HEK293 (cell line): ENCODE results near the gene USF1.

Experiments
- CTCF ChIA-PET: fragments of 350-600 bp; formaldehyde crosslinking; extraction: SDS; loops from one replicate; lab custom pipeline; 2021; ENCODE audit warnings: antibody characterized with exemption; lab: Yijun Ruan, JAX
- POLR2A ChIA-PET: fragments of 300-600 bp; formaldehyde crosslinking; extraction: SDS; loops from one replicate; lab custom pipeline; 2020; ENCODE audit warnings: antibody characterized with exemption, inconsistent platforms; lab: Yijun Ruan, JAX
- H3K27ac ChIP-seq: fragments of 200-500 bp; sonication (Bioruptor generic); 2 replicates; pipeline ENCODE4 v1.5.1; 2014; ENCODE audit warnings: low read depth, low read length, control low read depth, inconsistent platforms; ENCODE audit errors: extremely low read depth
- H3K36me3 ChIP-seq, 2 experiments: fragments of 200-500 bp in 1 of 2; sonication (Bioruptor generic) in 1 of 2; 1 replicate in 1 of 2; 2 replicates in 1 of 2; pipeline ENCODE4 v1.5.1; 2014 to 2017; ENCODE audit warnings: inconsistent platforms in 2 of 2, low read length in 2 of 2; ENCODE audit not compliant: control insufficient read depth in 2 of 2, insufficient read depth in 1 of 2
- H3K4me1 ChIP-seq: fragments of 200-500 bp; sonication (Bioruptor generic); 2 replicates; pipeline ENCODE4 v1.5.1; 2014; ENCODE audit warnings: mild to moderate bottlenecking, low read length, inconsistent platforms; ENCODE audit not compliant: control insufficient read depth, insufficient read depth
- H3K4me3 ChIP-seq: 2 replicates; pipeline ENCODE4 v1.5.1; 2011; ENCODE audit warnings: low read depth, mild to moderate bottlenecking, control low read depth, low read length, moderate library complexity
- H3K9me3 ChIP-seq: fragments of 200-500 bp; sonication (Bioruptor generic); 2 replicates; pipeline ENCODE4 v1.5.1; 2014; ENCODE audit warnings: low read depth, low read length, inconsistent platforms; ENCODE audit not compliant: control insufficient read depth, insufficient read depth
- AEBP2 ChIP-seq: fragments of 450-650 bp; formaldehyde crosslinking; IDR thresholded peaks from 2 replicates; pipeline ENCODE4 v1.5.1; 2016; ENCODE audit warnings: missing biosample characterization, missing genetic modification characterization, borderline replicate concordance
- GLI4 ChIP-seq: fragments of 450-650 bp; formaldehyde crosslinking; IDR thresholded peaks from 2 replicates; pipeline ENCODE4 v1.5.1; 2016; ENCODE audit warnings: missing biosample characterization, missing genetic modification characterization
- SP2 ChIP-seq: fragments of 450-650 bp; formaldehyde crosslinking; IDR thresholded peaks from 2 replicates; pipeline ENCODE4 v1.5.1; 2016; ENCODE audit warnings: missing biosample characterization, missing genetic modification characterization
- ZBTB10 ChIP-seq: fragments of 450-650 bp; formaldehyde crosslinking; IDR thresholded peaks from 2 replicates; pipeline ENCODE4 v1.5.1; 2016; ENCODE audit warnings: missing biosample characterization, missing genetic modification characterization
- ZFHX2 ChIP-seq: fragments of 450-650 bp; formaldehyde crosslinking; conservative IDR thresholded peaks from 2 replicates; pipeline ENCODE4 v1.5.1; 2016; ENCODE audit warnings: missing biosample characterization, missing genetic modification characterization
- ZFP37 ChIP-seq: fragments of 450-650 bp; formaldehyde crosslinking; IDR thresholded peaks from 2 replicates; pipeline ENCODE4 v1.5.1; 2016; ENCODE audit warnings: missing biosample characterization, missing genetic modification characterization
- ZNF19 ChIP-seq: fragments of 450-650 bp; formaldehyde crosslinking; IDR thresholded peaks from 2 replicates; pipeline ENCODE4; 2016; ENCODE audit warnings: missing biosample characterization, missing genetic modification characterization, low read depth
- ZNF324 ChIP-seq: fragments of 450-650 bp; formaldehyde crosslinking; IDR thresholded peaks from 2 replicates; pipeline ENCODE4 v1.5.1; 2016; ENCODE audit warnings: missing biosample characterization, missing genetic modification characterization
- ZNF398 ChIP-seq: fragments of 450-650 bp; formaldehyde crosslinking; IDR thresholded peaks from 2 replicates; pipeline ENCODE4 v1.5.1; 2017; ENCODE audit warnings: missing biosample characterization, missing genetic modification characterization
- ZNF513 ChIP-seq: fragments of 450-650 bp; IDR thresholded peaks from 2 replicates; pipeline ENCODE4 v1.5.1; 2018; ENCODE audit warnings: missing biosample characterization, missing genetic modification characterization
- ZNF626 ChIP-seq: fragments of 450-650 bp; sonication (Bioruptor Pico); formaldehyde crosslinking; IDR thresholded peaks from 2 replicates; pipeline ENCODE4 v1.5.1; 2018; ENCODE audit warnings: missing biosample characterization, missing genetic modification characterization, inconsistent platforms
- ZNF664 ChIP-seq: fragments of 450-650 bp; formaldehyde crosslinking; IDR thresholded peaks from 2 replicates; pipeline ENCODE4 v1.5.1; 2016; ENCODE audit warnings: missing biosample characterization, missing genetic modification characterization
- ZNF704 ChIP-seq: fragments of 450-650 bp; formaldehyde crosslinking; IDR thresholded peaks from 2 replicates; pipeline ENCODE4 v1.5.1; 2016; ENCODE audit warnings: missing biosample characterization, missing genetic modification characterization
- ZNF707 ChIP-seq: fragments of 450-650 bp; formaldehyde crosslinking; IDR thresholded peaks from 2 replicates; pipeline ENCODE4 v1.5.1; 2016; ENCODE audit warnings: missing biosample characterization, missing genetic modification characterization
- ZNF768 ChIP-seq: fragments of 450-650 bp; formaldehyde crosslinking; IDR thresholded peaks from 2 replicates; pipeline ENCODE4 v1.5.1; 2018; ENCODE audit warnings: missing biosample characterization, mild to moderate bottlenecking, missing genetic modification characterization
- ZNF791 ChIP-seq: fragments of 450-650 bp; formaldehyde crosslinking; IDR thresholded peaks from 2 replicates; pipeline ENCODE4 v1.5.1; 2016; ENCODE audit warnings: missing biosample characterization, missing genetic modification characterization
- ZNF837 ChIP-seq: fragments of 450-650 bp; formaldehyde crosslinking; IDR thresholded peaks from 2 replicates; pipeline ENCODE4 v1.5.1; 2016; ENCODE audit warnings: missing biosample characterization, missing genetic modification characterization
- ZSCAN4 ChIP-seq: fragments of 450-650 bp; formaldehyde crosslinking; IDR thresholded peaks from 2 replicates; pipeline ENCODE4 v1.5.1; 2017; ENCODE audit warnings: missing biosample characterization, missing genetic modification characterization

USF1 gene

GRCh38 chr1:161069241-161069640 lies 23.5 kb upstream of the USF1 start:
- ChIA-PET CTCF (interaction anchor here (0.8 to 6.1 kb wide), 3 partner anchors 24 to 41 kb away, joined by 3 to 56 read pairs (median 3); partner anchors contain the start of gene KLHDC9), POLR2A (no interaction called here)
- no peaks in the 10 kb centered on the region for H3K9me3 ChIP-seq
- no peak overlapping the region for H3K27ac ChIP-seq
- TF ChIP-seq ZNF704 (tag by site-specific recombination) (no peak), ZNF513 (no peak), AEBP2 (tag by site-specific recombination) (no peak), SP2 (tag by site-specific recombination) (no peak), ZNF398 (tag by site-specific recombination) (no peak), ZFHX2 (tag by site-specific recombination) (no peak), ZFP37 (tag by site-specific recombination) (no peak), ZNF19 (no peak), ZNF837 (no peak), ZNF707 (tag by site-specific recombination) (no peak), ZBTB10 (tag by site-specific recombination) (no peak), ZNF664 (tag by site-specific recombination) (no peak), ZNF626 (no peak), GLI4 (tag by site-specific recombination) (no peak), ZSCAN4 (tag by site-specific recombination) (no peak), ZNF791 (tag by site-specific recombination) (no peak), ZNF324 (tag by site-specific recombination) (no peak), ZNF768 (no peak)
- H3K4me3 ChIP-seq, result no peak overlapping the region
- no peaks in the 10 kb centered on the region for H3K4me1 ChIP-seq
- H3K36me3 ChIP-seq, result peaks cover 0 to 13% of the 10 kb centered on the region in 2 experiments; a peak in 1 of 3 replicates
